LNCaP clone FGC (cell line): ENCODE measurements around the gene UBALD1.

Experiments used
- DNase-seq: peaks from one replicate; pipeline ENCODE4 v3.0.0-alpha.2; 2011; ENCODE audit warnings: low read depth
- H3K4me3 ChIP-seq: 2 replicates; pipeline ENCODE4 v1.5.1; 2011; ENCODE audit warnings: mild to moderate bottlenecking, low read depth, low read length, control low read depth
- CTCF ChIP-seq: IDR thresholded peaks from 2 replicates; pipeline ENCODE4 v1.5.1; 2012; ENCODE audit warnings: mild to moderate bottlenecking; ENCODE audit not compliant: control insufficient read depth, insufficient read depth; ENCODE audit errors: extremely low read depth

The UBALD1 gene

DNA sequence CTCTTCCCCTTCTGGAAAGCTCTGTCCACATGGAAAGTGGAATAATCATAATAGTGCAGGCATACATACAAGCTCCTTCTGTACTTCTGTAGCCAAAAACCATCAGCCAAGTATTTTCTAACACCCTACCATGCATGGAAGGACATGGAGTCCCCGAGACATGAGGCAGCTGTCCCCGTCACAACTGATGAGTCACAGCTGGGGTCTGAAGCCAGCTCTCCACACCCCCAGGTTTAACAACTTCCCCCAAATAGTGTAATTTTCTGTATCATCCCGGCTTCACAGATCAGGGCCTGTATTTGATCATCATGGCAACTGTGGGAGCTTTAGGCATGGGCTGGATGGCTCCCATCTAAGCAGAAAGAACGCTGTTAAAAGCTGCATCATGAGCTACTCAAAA, 42.0 kb downstream of the UBALD1 start:
- DNase-seq, result no peak
- H3K4me3 ChIP-seq, result no peak overlapping the region
- no peak for TF ChIP-seq CTCF

DNA sequence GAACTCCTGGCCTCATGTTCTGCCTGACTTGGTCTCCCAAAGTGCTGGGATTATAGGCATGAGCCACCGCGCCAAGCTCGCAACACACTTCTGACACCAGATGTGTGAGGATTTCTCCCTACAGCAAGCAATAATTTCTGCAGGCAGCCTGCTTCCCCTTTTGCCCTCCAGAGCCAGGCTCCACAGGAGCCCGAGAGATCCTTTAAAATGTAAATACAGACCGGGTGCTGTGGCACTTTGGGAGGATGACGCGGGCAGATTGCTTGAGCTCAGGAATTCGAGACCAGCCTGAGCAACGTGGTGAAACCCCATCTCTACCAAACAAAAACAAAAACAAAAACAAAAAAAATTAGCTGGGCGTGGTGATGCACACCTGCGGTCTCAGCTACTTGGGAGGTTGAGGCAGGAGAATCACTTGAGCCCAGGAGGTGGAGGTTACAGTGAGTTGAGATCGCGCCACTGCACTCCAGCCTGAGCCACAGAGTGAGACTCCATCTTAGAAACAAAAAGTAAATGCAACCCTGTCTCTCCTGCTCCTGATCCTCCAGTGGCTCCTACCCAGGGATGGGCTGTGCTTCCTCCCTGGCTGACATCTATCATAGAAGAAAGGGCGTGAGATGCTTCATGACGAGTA, 43.9 kb downstream of the UBALD1 start:
- H3K4me3 ChIP-seq, result no peak overlapping the region
- TF ChIP-seq CTCF, result no peak
- no peak for DNase-seq

GRCh38 chr16:4570086-4570485, 44.6 kb downstream of the UBALD1 start:
- H3K4me3 ChIP-seq, result no peak overlapping the region
- TF ChIP-seq CTCF, result no peak
- no peak for DNase-seq

GRCh38 chr16:4566144-4566543, 48.5 kb downstream of the UBALD1 start:
- H3K4me3 ChIP-seq, result no peak overlapping the region
- no peak for DNase-seq
- TF ChIP-seq CTCF, result no peak

GRCh38 chr16:4564661-4565267, 49.9 kb downstream of the UBALD1 start:
- DNase-seq, result no peak
- TF ChIP-seq CTCF, result no peak

GRCh38 chr16:4561596-4561995, 53.1 kb downstream of the UBALD1 start:
- no peak for DNase-seq
- H3K4me3 ChIP-seq, result no peak overlapping the region
- TF ChIP-seq CTCF, result no peak

More at GRCh38 chr16:4564661-4565267, 49.9 kb downstream of the UBALD1 start:
- H3K4me3 ChIP-seq, result no peak overlapping the region
